ENCODE data around the gene ITPRIP.

GRCh38 chr10:104288355-104288754, 49.9 kb downstream of the ITPRIP start:
- no peak for TF ChIP-seq POLR2AphosphoS5 (IDR thresholded peaks at IDR 0.05; ENCODE audit: low read depth, low read length)
- TF ChIP-seq POU2F2 (IDR thresholded peaks at IDR 0.05; ENCODE audit: low read depth, low read length): no peak
- TF ChIP-seq POLR2A (IDR thresholded peaks at IDR 0.05; ENCODE audit: low read depth, low read length): no peak
- no peak for TF ChIP-seq SPI1 (IDR thresholded peaks at IDR 0.05; ENCODE audit: low read depth, low read length)
- no peak for TF ChIP-seq PAX5 (IDR thresholded peaks at IDR 0.05; ENCODE audit: insufficient read depth, low read length, severe bottlenecking)
- no peak for TF ChIP-seq TAF1 (IDR thresholded peaks at IDR 0.05; ENCODE audit: low read depth, low read length)

Data from GM12891 (cell line).